HEK293T (cell line): ENCODE measurements around the gene NIPAL1.

Experiments used
- FOXA1 ChIP-seq: fragments of 450-650 bp; IDR thresholded peaks from 2 replicates; pipeline ENCODE4 v1.6.1; 2016; ENCODE audit warnings: mild to moderate bottlenecking
- FOXK2 ChIP-seq: fragments of 450-650 bp; IDR thresholded peaks from 2 replicates; pipeline ENCODE4 v1.6.1; 2016; ENCODE audit warnings: mild to moderate bottlenecking
- FOXM1 ChIP-seq: fragments of 450-650 bp; IDR thresholded peaks from 2 replicates; pipeline ENCODE4 v1.6.1; 2017; ENCODE audit warnings: mild to moderate bottlenecking, borderline replicate concordance
- LEF1 ChIP-seq: fragments of 450-650 bp; IDR thresholded peaks from 2 replicates; pipeline ENCODE4 v1.6.1; 2017; ENCODE audit warnings: mild to moderate bottlenecking, borderline replicate concordance
- PKNOX1 ChIP-seq: fragments of 450-650 bp; IDR thresholded peaks from 2 replicates; pipeline ENCODE4 v1.6.1; 2016
- SP1 ChIP-seq: fragments of 450-650 bp; IDR thresholded peaks from 2 replicates; pipeline ENCODE4 v1.6.1; 2017
- SUZ12 ChIP-seq: fragments of 450-650 bp; IDR thresholded peaks from 2 replicates; pipeline ENCODE4 v1.6.1; 2016; ENCODE audit warnings: mild to moderate bottlenecking
- ZNF384 ChIP-seq: fragments of 450-650 bp; IDR thresholded peaks from 2 replicates; pipeline ENCODE4 v1.6.1; 2016

GRCh38 chr4:48042979-48043461 lies 26.4 kb downstream of the NIPAL1 start:
- no peak for TF ChIP-seq SP1
- TF ChIP-seq LEF1, result no peak
- TF ChIP-seq PKNOX1, result no peak
- no peak for TF ChIP-seq ZNF384
- no peak for TF ChIP-seq FOXA1
- TF ChIP-seq FOXM1, result no peak
- TF ChIP-seq FOXK2, result no peak
- no peak for TF ChIP-seq SUZ12
